Adrenal gland (tissue), 5 donors: Measurements from ENCODE around the gene CKM.

Experiments
- CTCF ChIP-seq, 6 experiments: fragments of 450-650 bp in 4 of 6; fragments of 200-600 bp in 2 of 6; sonication (generic) in 1 of 6; IDR thresholded peaks; 1 replicate in 5 of 6; 2 replicates in 1 of 6; pipeline versions ENCODE4 v1.5.1 to v1.8.0; 2016 to 2021; ENCODE audit warnings: antibody characterized with exemption in 6 of 6, mild to moderate bottlenecking in 2 of 6, moderate library complexity in 1 of 6
- POLR2A ChIP-seq, 2 donors: fragments of 450-650 bp; IDR thresholded peaks; one replicate each; pipeline ENCODE4 v1.6.1; 2017; ENCODE audit warnings: antibody characterized with exemption in 2 of 2, mild to moderate bottlenecking in 2 of 2, moderate library complexity in 1 of 2
- donor health status: DM: no; HTN: no; CAD: no.

- TF ChIP-seq CTCF (IDR thresholded peaks at IDR 0.05) = no peak
- TF ChIP-seq POLR2A (IDR thresholded peaks at IDR 0.05) = no peak
Observed at GRCh38 chr19:45303269-45304060, 19.2 kb downstream of the CKM start.
